Stomach (tissue), 9 donors: ENCODE measurements around the gene NAT16. TPM values are rescaled to one million over a fixed set of nuclear protein-coding genes. Genes with fewer than 3 reads are reported as not detected.

Experiments used
- DNase-seq, 2 donors: peaks; one replicate each; pipeline versions ENCODE4 v3.0.0 to v3.0.0-alpha.2; 2013 to 2019
- H3K27ac ChIP-seq, 5 donors: fragments of 200-600 bp in 4 of 5; sonication (generic) in 4 of 5; one replicate each; pipeline ENCODE4 v1.5.1; 2013 to 2019; ENCODE audit warnings: mild to moderate bottlenecking in 1 of 5, moderate library complexity in 1 of 5
- H3K27me3 ChIP-seq, 3 donors: fragments of 200-600 bp; sonication (generic); one replicate each; pipeline ENCODE4 v1.5.1; 2017 to 2019; ENCODE audit warnings: mixed run types in 1 of 3
- H3K36me3 ChIP-seq, 4 donors: fragments of 200-600 bp; sonication (generic); 1 replicate in 3 of 4; 2 replicates in 1 of 4; pipeline ENCODE4 v1.5.1; 2016 to 2019
- H3K4me1 ChIP-seq, 4 donors: fragments of 200-600 bp; sonication (generic); one replicate each; pipeline ENCODE4 v1.5.1; 2016 to 2019
- H3K4me3 ChIP-seq, 4 donors: fragments of 200-600 bp; sonication (generic) in 3 of 4; one replicate each; pipeline ENCODE4 v1.5.1; 2016 to 2019; ENCODE audit warnings: mild to moderate bottlenecking in 1 of 4
- H3K9me3 ChIP-seq, 4 donors: fragments of 200-600 bp; sonication (generic); one replicate each; pipeline ENCODE4 v1.5.1; 2016 to 2019
- CTCF ChIP-seq, 7 experiments: fragments of 450-650 bp in 4 of 7; fragments of 200-600 bp in 3 of 7; sonication (generic) in 3 of 7; IDR thresholded peaks; one replicate each; pipeline ENCODE4 v1.5.1; 2016 to 2019; ENCODE audit warnings: antibody characterized with exemption in 7 of 7, control low read depth in 2 of 7, mild to moderate bottlenecking in 1 of 7
- EP300 ChIP-seq: sonication (generic); formaldehyde crosslinking; IDR thresholded peaks from one replicate; pipeline ENCODE4 v1.6.1; 2017; ENCODE audit warnings: antibody characterized with exemption
- POLR2A ChIP-seq, 4 donors: fragments of 450-650 bp; IDR thresholded peaks; one replicate each; pipeline ENCODE4 v1.6.1; 2016; ENCODE audit warnings: antibody characterized with exemption in 4 of 4, control low read depth in 2 of 4, mild to moderate bottlenecking in 1 of 4, moderate library complexity in 1 of 4
- POLR2AphosphoS5 ChIP-seq, 3 donors: sonication (generic); formaldehyde crosslinking; IDR thresholded peaks; one replicate each; pipeline ENCODE4 v1.6.1; 2016; ENCODE audit warnings: antibody characterized with exemption in 3 of 3
- WGBS, 5 donors: extraction: QIAGEN DNeasy Blood & Tissue Kit in 3 of 5; methylation state at CpG; one replicate each; pipeline versions ENCODE4 v1.1.5 to v1.1.7; 2013 to 2018; 5-methylcytosine and 5-hydroxymethylcytosine counted together
- intact Hi-C: fragments of 100-400 bp; cut with DNase I; formaldehyde crosslinking; loops from one replicate; pipeline ENCODE4 v1.15.1; 2023; ENCODE audit warnings: low total_unique reads
- polyA plus RNA-seq, 3 donors: library from polyadenylated mRNA; stranded (reverse); fragments of 200-250 nt; gene quantifications; one replicate each; pipeline ENCODE4 v1.2.3, GENCODE V29; 2013
- total RNA-seq, 5 donors: library from RNA; depleted of rRNA; stranded (reverse); fragments of >200 nt; gene quantifications; one replicate each; pipeline versions ENCODE4 v1.1.0 to v1.2.3, GENCODE V29; 2014 to 2016
- donor health status: healthy with polysubstance abuse.
- donor health status: Bipolar disorder and iron deficiency.
- donor health status: healthy.

NAT16 gene
- total and polyA plus RNA-seq, 8 donors = 0.05 TPM; not detected in 7

GRCh38 chr7:101175664-101176063 lies 4.4 kb downstream of the NAT16 start:
- no peak overlapping the region for H3K4me3 ChIP-seq

GRCh38 chr7:101174322-101174854 lies 5.7 kb downstream of the NAT16 start:
- no peak overlapping the region for H3K27ac ChIP-seq
- H3K27me3 ChIP-seq = peaks cover 35 to 100% (median 100%) of the 10 kb centered on the region in 3 donors
- WGBS, 5 donors = 6 to 13% (median 7%) methylated on average over 10 to 28 of the region's 28 CpGs
- no peak for TF ChIP-seq CTCF (IDR thresholded peaks at IDR 0.05)
- no peak for TF ChIP-seq EP300
- no peak for TF ChIP-seq POLR2AphosphoS5 (IDR thresholded peaks at IDR 0.05)
- no peak for TF ChIP-seq POLR2A (IDR thresholded peaks at IDR 0.05)
- no peaks in the 10 kb centered on the region for H3K36me3 ChIP-seq
- intact Hi-C loops = no loop called here
- no peak overlapping the region for H3K4me3 ChIP-seq
- no peaks in the 10 kb centered on the region for H3K9me3 ChIP-seq
- DNase-seq = no peak
- peaks cover 28 to 54% (median 49%) of the 10 kb centered on the region in 4 donors for H3K4me1 ChIP-seq

More at GRCh38 chr7:101175664-101176063, 4.4 kb downstream of the NAT16 start:
- no peaks in the 10 kb centered on the region for H3K9me3 ChIP-seq
- DNase-seq = no peak
- H3K4me1 ChIP-seq = peaks cover 36 to 52% (median 48%) of the 10 kb centered on the region in 4 donors
- TF ChIP-seq POLR2A (IDR thresholded peaks at IDR 0.05) = no peak
- TF ChIP-seq POLR2AphosphoS5 (IDR thresholded peaks at IDR 0.05) = no peak
- no peak for TF ChIP-seq EP300
- TF ChIP-seq CTCF (IDR thresholded peaks at IDR 0.05) = no peak
- H3K27me3 ChIP-seq = peaks cover 42 to 100% (median 100%) of the 10 kb centered on the region in 3 donors
- 29 to 39% (median 34%) methylated on average over 3 of the region's 3 CpGs for WGBS, 5 donors
- no peaks in the 10 kb centered on the region for H3K36me3 ChIP-seq
- no peak overlapping the region for H3K27ac ChIP-seq
- intact Hi-C loops = no loop called here

- Histone ChIP-seq H3K4me1 (peaks cover 25 to 51% (median 47%) of the 10 kb centered on the region in 4 donors), H3K27me3 (peaks cover 40 to 100% (median 100%) of the 10 kb centered on the region in 3 donors), H3K4me3 (peak overlapping the region in 3 of 4 donors; percentile 4 to 35 (median 28)), H3K36me3 (no peaks in the 10 kb centered on the region), H3K9me3 (no peaks in the 10 kb centered on the region), H3K27ac (no peak overlapping the region)
- intact Hi-C loops = no loop called here
- no peak for TF ChIP-seq POLR2A (IDR thresholded peaks at IDR 0.05)
- no peak for TF ChIP-seq CTCF (IDR thresholded peaks at IDR 0.05)
- TF ChIP-seq POLR2AphosphoS5 (IDR thresholded peaks at IDR 0.05) = no peak
- TF ChIP-seq EP300 = no peak
- DNase-seq = peak; percentile 34 to 47
- 3 to 9% (median 7%) methylated on average over 16 of the region's 16 CpGs for WGBS, 5 donors
Measured at GRCh38 chr7:101173752-101174244, 6.3 kb downstream of the NAT16 start.

- TF ChIP-seq POLR2AphosphoS5 (IDR thresholded peaks at IDR 0.05) (no peak), POLR2A (IDR thresholded peaks at IDR 0.05) (no peak), EP300 (no peak), CTCF (IDR thresholded peaks at IDR 0.05) (no peak)
- DNase-seq = peak; percentile 82 to 85
- peak overlapping the region in 3 of 4 donors; percentile 4 to 35 (median 28) for H3K4me3 ChIP-seq
- H3K4me1 ChIP-seq = peaks cover 25 to 51% (median 47%) of the 10 kb centered on the region in 4 donors
- H3K9me3 ChIP-seq = no peaks in the 10 kb centered on the region
- no peaks in the 10 kb centered on the region for H3K36me3 ChIP-seq
- intact Hi-C loops = no loop called here
- peaks cover 46 to 100% (median 100%) of the 10 kb centered on the region in 3 donors for H3K27me3 ChIP-seq
- WGBS, 5 donors = 2 to 4% (median 2%) methylated on average over 37 to 53 of the region's 53 CpGs
- no peak overlapping the region for H3K27ac ChIP-seq
Measured at GRCh38 chr7:101172854-101173751, 7.0 kb downstream of the NAT16 start.
